Ascending aorta (tissue), 2 donors: ENCODE measurements around the gene SEMA4C. TPM values are rescaled to one million over a fixed set of nuclear protein-coding genes. Genes with fewer than 3 reads are reported as not detected.

Source experiments
- DNase-seq, 2 donors: peaks; one replicate each; pipeline ENCODE4 v3.0.0-alpha.2; 2019; ENCODE audit warnings: low spot score in 2 of 2
- H3K27ac ChIP-seq, 2 donors: fragments of 200-600 bp; sonication (generic); one replicate each; pipeline ENCODE4 v1.5.1; 2016 to 2017; ENCODE audit warnings: mild to moderate bottlenecking in 1 of 2
- H3K27me3 ChIP-seq: fragments of 200-600 bp; sonication (generic); one replicate; pipeline ENCODE4 v1.5.1; 2017
- H3K36me3 ChIP-seq, 2 donors: fragments of 200-600 bp; sonication (generic); one replicate each; pipeline ENCODE4 v1.5.1; 2016
- H3K4me1 ChIP-seq, 2 donors: fragments of 200-600 bp; sonication (generic); one replicate each; pipeline ENCODE4 v1.5.1; 2016 to 2017; ENCODE audit warnings: mild to moderate bottlenecking in 1 of 2
- H3K4me3 ChIP-seq, 2 donors: fragments of 200-600 bp; sonication (generic); one replicate each; pipeline ENCODE4 v1.5.1; 2016 to 2017; ENCODE audit warnings: mild to moderate bottlenecking in 1 of 2
- H3K9me3 ChIP-seq, 2 donors: fragments of 200-600 bp; sonication (generic); one replicate each; pipeline ENCODE4 v1.5.1; 2016
- intact Hi-C: fragments of 100-400 bp; cut with DNase I; formaldehyde crosslinking; loops from one replicate; pipeline ENCODE4 v1.15.1; 2023
- total RNA-seq: library from RNA; depleted of rRNA; stranded (reverse); fragments of >200 nt; gene quantifications from one replicate; pipeline ENCODE4 v1.1.0, GENCODE V29; 2016
- TF ChIP-seq, protein P1 (sequence below), 3 experiments: fragments of 200-600 bp in 2 of 3; fragments of 450-650 bp in 1 of 3; sonication (generic) in 2 of 3; IDR thresholded peaks; one replicate each; pipeline ENCODE4 v1.5.1; 2016 to 2019; ENCODE audit warnings: antibody characterized with exemption in 3 of 3, mild to moderate bottlenecking in 1 of 3, moderate library complexity in 1 of 3

The SEMA4C gene
- total RNA-seq, 1 donor from 2014 or later: 56.9 TPM

- Histone ChIP-seq H3K9me3 (no peaks in the 10 kb centered on the region), H3K27ac (no peak overlapping the region), H3K36me3 (peaks cover 0 to 7% of the 10 kb centered on the region in 2 donors), H3K27me3 (no peaks in the 10 kb centered on the region), H3K4me1 (no peaks in the 10 kb centered on the region), H3K4me3 (no peak overlapping the region)
- TF ChIP-seq, protein P1, sequence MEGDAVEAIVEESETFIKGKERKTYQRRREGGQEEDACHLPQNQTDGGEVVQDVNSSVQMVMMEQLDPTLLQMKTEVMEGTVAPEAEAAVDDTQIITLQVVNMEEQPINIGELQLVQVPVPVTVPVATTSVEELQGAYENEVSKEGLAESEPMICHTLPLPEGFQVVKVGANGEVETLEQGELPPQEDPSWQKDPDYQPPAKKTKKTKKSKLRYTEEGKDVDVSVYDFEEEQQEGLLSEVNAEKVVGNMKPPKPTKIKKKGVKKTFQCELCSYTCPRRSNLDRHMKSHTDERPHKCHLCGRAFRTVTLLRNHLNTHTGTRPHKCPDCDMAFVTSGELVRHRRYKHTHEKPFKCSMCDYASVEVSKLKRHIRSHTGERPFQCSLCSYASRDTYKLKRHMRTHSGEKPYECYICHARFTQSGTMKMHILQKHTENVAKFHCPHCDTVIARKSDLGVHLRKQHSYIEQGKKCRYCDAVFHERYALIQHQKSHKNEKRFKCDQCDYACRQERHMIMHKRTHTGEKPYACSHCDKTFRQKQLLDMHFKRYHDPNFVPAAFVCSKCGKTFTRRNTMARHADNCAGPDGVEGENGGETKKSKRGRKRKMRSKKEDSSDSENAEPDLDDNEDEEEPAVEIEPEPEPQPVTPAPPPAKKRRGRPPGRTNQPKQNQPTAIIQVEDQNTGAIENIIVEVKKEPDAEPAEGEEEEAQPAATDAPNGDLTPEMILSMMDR (IDR thresholded peaks at IDR 0.05): no peak
- intact Hi-C loops: no loop called here
- no peak for DNase-seq
Observed at GRCh38 chr2:96839875-96840850, 29.7 kb downstream of the SEMA4C start.

DNA sequence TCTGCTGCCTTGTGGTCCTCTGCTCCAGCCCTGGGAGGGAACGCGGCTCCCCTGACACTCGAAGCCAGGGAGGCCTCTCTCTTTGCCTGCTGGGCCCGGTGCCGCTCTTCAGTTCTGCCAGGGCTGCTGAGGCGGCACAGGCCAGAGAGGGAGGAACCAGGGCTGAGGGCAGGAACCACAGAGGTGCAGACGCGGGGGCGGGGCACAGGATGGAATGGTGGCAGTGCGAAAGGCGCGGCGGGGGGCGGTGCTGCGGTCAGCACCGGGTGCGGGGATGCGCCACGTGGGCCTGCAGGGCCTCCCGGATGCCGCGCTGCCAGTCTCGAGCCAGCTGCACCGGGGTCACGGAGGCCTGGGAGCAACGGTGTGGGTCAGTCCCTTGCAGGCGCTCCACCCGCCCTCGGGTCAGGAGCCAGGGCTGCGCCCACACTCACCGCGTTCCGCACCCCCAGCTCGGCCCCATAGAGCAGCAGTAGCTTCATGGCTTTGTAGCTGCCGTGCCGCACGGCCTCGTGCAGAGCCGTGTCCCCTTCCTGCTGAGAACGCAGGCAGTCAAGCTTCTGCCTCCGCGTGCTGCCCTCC is 30.5 kb downstream of the SEMA4C start:
- H3K36me3 ChIP-seq: peaks cover 0 to 7% of the 10 kb centered on the region in 2 donors
- TF ChIP-seq, protein P1 (IDR thresholded peaks at IDR 0.05): no peak
- DNase-seq: peak in 1 of 2 donors; percentile 78
- no peaks in the 10 kb centered on the region for H3K4me1 ChIP-seq
- intact Hi-C loops: no loop called here
- no peaks in the 10 kb centered on the region for H3K27me3 ChIP-seq
- H3K9me3 ChIP-seq: no peaks in the 10 kb centered on the region
- peak overlapping the region in 1 of 2 donors; percentile 4 for H3K4me3 ChIP-seq
- no peak overlapping the region for H3K27ac ChIP-seq

- H3K9me3 ChIP-seq: no peaks in the 10 kb centered on the region
- H3K4me3 ChIP-seq: no peak overlapping the region
- H3K27ac ChIP-seq: no peak overlapping the region
- H3K36me3 ChIP-seq: peaks cover 0 to 7% of the 10 kb centered on the region in 2 donors
- DNase-seq: no peak
- intact Hi-C loops: no loop called here
- TF ChIP-seq, protein P1 (IDR thresholded peaks at IDR 0.05): no peak
- H3K4me1 ChIP-seq: no peaks in the 10 kb centered on the region
- no peaks in the 10 kb centered on the region for H3K27me3 ChIP-seq
Observed at GRCh38 chr2:96838345-96839292, 31.3 kb downstream of the SEMA4C start.

DNA sequence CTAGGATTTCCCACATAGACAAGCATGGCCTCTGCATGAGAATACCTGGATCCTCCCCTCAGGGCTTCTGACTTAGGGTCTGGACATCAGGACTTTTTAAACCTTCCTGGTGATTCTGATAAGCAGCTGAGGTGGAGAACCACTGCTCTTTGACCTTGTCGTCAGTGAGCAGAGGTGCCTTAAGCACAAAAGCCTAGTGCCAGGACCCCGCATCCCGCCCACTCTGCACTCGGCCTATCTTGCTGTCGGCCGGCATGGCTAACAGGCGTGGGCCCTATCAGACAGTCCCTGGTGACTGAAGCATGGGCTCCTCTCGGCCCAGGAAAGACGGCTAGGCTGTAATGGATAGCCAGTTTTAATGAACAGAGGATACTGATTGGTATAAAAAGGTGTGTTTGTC is 32.3 kb downstream of the SEMA4C start:
- Histone ChIP-seq H3K27me3 (no peaks in the 10 kb centered on the region), H3K36me3 (peaks cover 8 to 15% of the 10 kb centered on the region in 2 donors), H3K4me1 (no peaks in the 10 kb centered on the region), H3K9me3 (no peaks in the 10 kb centered on the region), H3K27ac (no peak overlapping the region), H3K4me3 (no peak overlapping the region)
- TF ChIP-seq, protein P1 (IDR thresholded peaks at IDR 0.05): no peak
- DNase-seq: no peak
- intact Hi-C loops: no loop called here

GRCh38 chr2:96835830-96836229 is 34.0 kb downstream of the SEMA4C start:
- Histone ChIP-seq H3K36me3 (peaks cover 22 to 32% of the 10 kb centered on the region in 2 donors), H3K9me3 (no peaks in the 10 kb centered on the region), H3K27me3 (no peaks in the 10 kb centered on the region), H3K27ac (no peak overlapping the region), H3K4me1 (no peaks in the 10 kb centered on the region), H3K4me3 (no peak overlapping the region)
- intact Hi-C loops: no loop called here
- no peak for DNase-seq
- TF ChIP-seq, protein P1 (IDR thresholded peaks at IDR 0.05): no peak
